GM23338 (cell line): Measurements from ENCODE around the gene SNN.

Source experiments
- CTCF ChIP-seq, 2 experiments: fragments of 200-600 bp in 1 of 2; sonication (generic) in 1 of 2; conservative IDR thresholded peaks; 2 replicates each; pipeline versions ENCODE4 v1.5.1 to v1.6.1; 2016 to 2017; ENCODE audit warnings: antibody characterized with exemption in 2 of 2, low read depth in 2 of 2, mild to moderate bottlenecking in 2 of 2, moderate library complexity in 1 of 2
- ETS1 ChIP-seq: IDR thresholded peaks from 2 replicates; pipeline ENCODE4 v1.6.1; 2016; ENCODE audit warnings: antibody characterized with exemption
- EZH2 ChIP-seq: fragments of 200-600 bp; sonication (generic); IDR thresholded peaks from one replicate; pipeline ENCODE4 v1.8.0; 2017; ENCODE audit warnings: antibody characterized with exemption, mild to moderate bottlenecking, low read depth; ENCODE audit not compliant: unreplicated experiment
- EZH2phosphoT487 ChIP-seq: fragments of 200-600 bp; sonication (generic); IDR thresholded peaks from one replicate; pipeline ENCODE4 v1.8.1; 2018; ENCODE audit warnings: antibody characterized with exemption; ENCODE audit not compliant: unreplicated experiment
- JUNB ChIP-seq: IDR thresholded peaks from one replicate; pipeline ENCODE4 v1.6.1; 2016; ENCODE audit warnings: antibody characterized with exemption; ENCODE audit not compliant: unreplicated experiment
- POLR2AphosphoS5 ChIP-seq: IDR thresholded peaks from 2 replicates; pipeline ENCODE4 v1.6.1; 2016; ENCODE audit warnings: antibody characterized with exemption, low read depth
- REST ChIP-seq: IDR thresholded peaks from one replicate; pipeline ENCODE4 v1.6.1; 2018; ENCODE audit warnings: antibody characterized with exemption; ENCODE audit not compliant: unreplicated experiment
- STAT1 ChIP-seq: IDR thresholded peaks from one replicate; pipeline ENCODE4 v1.6.1; 2016; ENCODE audit warnings: antibody characterized with exemption; ENCODE audit not compliant: unreplicated experiment
- ZNF114 ChIP-seq: fragments of 250-450 bp; sonication (Bioruptor Pico); IDR thresholded peaks from 2 replicates; pipeline ENCODE4 v1.5.0; 2020; ENCODE audit warnings: mild to moderate bottlenecking, moderate library complexity
- ZNF331 ChIP-seq: fragments of 250-450 bp; sonication (Bioruptor Pico); IDR thresholded peaks from 2 replicates; pipeline ENCODE4 v1.5.0; 2020; ENCODE audit warnings: low read depth, mild to moderate bottlenecking, moderate library complexity

GRCh38 chr16:11691771-11692170, 23.5 kb downstream of the SNN start:
- TF ChIP-seq POLR2AphosphoS5 = no peak
- TF ChIP-seq CTCF (conservative IDR thresholded peaks at IDR 0.05; ENCODE audit: low read depth in 2 of 2) = no peak
- no peak for TF ChIP-seq EZH2phosphoT487
- TF ChIP-seq EZH2 = no peak
- TF ChIP-seq REST = no peak
- TF ChIP-seq ZNF331 = no peak
- no peak for TF ChIP-seq ETS1
- TF ChIP-seq JUNB = no peak
- no peak for TF ChIP-seq STAT1
- no peak for TF ChIP-seq ZNF114 (CRISPR knock-in tag)
